ENCODE data around the gene HNRNPD. TPM values are rescaled to one million over a fixed set of nuclear protein-coding genes. Genes with fewer than 3 reads are reported as not detected.

HNRNPD gene
- total and polyA plus RNA-seq, 10 of the 15 experiments (the other 5 are each of a cell fraction or from before 2014, with no cell fraction given) = 76.6 to 882 (median 265) TPM

GRCh38 chr4:82373816-82374625, at the start of gene HNRNPD (continued):
- TF ChIP-seq ZSCAN29 (IDR thresholded peaks at IDR 0.05) = peak; percentile 72; the same call in 1 of the 2 replicates
- TF ChIP-seq IRF4 (IDR thresholded peaks at IDR 0.05; ENCODE audit: low read depth, low read length) = 0 out of 2 replicates have a peak, but pooled peaks have one; percentile 47
- no peak for TF ChIP-seq ZNF592 (IDR thresholded peaks at IDR 0.05)
- 0 out of 2 replicates have a peak, but pooled peaks have one; percentile 87 for TF ChIP-seq HDGF (IDR thresholded peaks at IDR 0.05)
- TF ChIP-seq E2F4 (IDR thresholded peaks at IDR 0.05; ENCODE audit: low read depth, low read length) = peak; percentile 67
- TF ChIP-seq ZBTB33 (IDR thresholded peaks at IDR 0.05) = no peak
- no peak for TF ChIP-seq FOXM1 (IDR thresholded peaks at IDR 0.05; ENCODE audit: low read depth, low read length)
- TF ChIP-seq SIN3A (IDR thresholded peaks at IDR 0.05; ENCODE audit: low read depth, low read length) = peak; percentile 92
- 0 out of 2 replicates have a peak, but pooled peaks have one; percentile 14 for TF ChIP-seq ZNF24 (IDR thresholded peaks at IDR 0.05)
- peak; percentile 99 for TF ChIP-seq POLR2A (IDR thresholded peaks at IDR 0.05; ENCODE audit: low read depth, low read length)
- TF ChIP-seq FOS (IDR thresholded peaks at IDR 0.05; ENCODE audit: borderline replicate concordance, extremely low read depth, insufficient read length) = no peak
- TF ChIP-seq NFXL1 (IDR thresholded peaks at IDR 0.05; ENCODE audit: borderline replicate concordance) = no peak
- TF ChIP-seq BACH1 (IDR thresholded peaks at IDR 0.05; ENCODE audit: borderline replicate concordance) = peak; percentile 70; the same call in 1 of the 2 replicates
- peak; percentile 89 for TF ChIP-seq ELK1 (IDR thresholded peaks at IDR 0.05; ENCODE audit: low read depth, low read length)
- no peak for TF ChIP-seq CHD1 (IDR thresholded peaks at IDR 0.05; ENCODE audit: low read depth, low read length)
- peak; percentile 75; the same call in 1 of the 2 replicates for TF ChIP-seq RB1 (IDR thresholded peaks at IDR 0.05; ENCODE audit: borderline replicate concordance)
- peak; percentile 91 for TF ChIP-seq NKRF (conservative IDR thresholded peaks at IDR 0.05)
- TF ChIP-seq EP300 (IDR thresholded peaks at IDR 0.05; ENCODE audit: borderline replicate concordance in 1 of 2, control insufficient read depth in 1 of 2, low read depth in 2 of 2, low read length in 2 of 2) = peak in 1 of 2 experiments; percentile 28; a peak in 1 of 4 replicates
